Uterus (tissue), 2 donors: ENCODE data around the gene LRCH3.

Source experiments
- POLR2A ChIP-seq, 2 donors: fragments of 450-650 bp; IDR thresholded peaks; one replicate each; pipeline ENCODE4 v1.6.1; 2016; ENCODE audit warnings: antibody characterized with exemption in 2 of 2, mild to moderate bottlenecking in 1 of 2, moderate library complexity in 1 of 2
- TF ChIP-seq, protein P1 (sequence below), 4 experiments: fragments of 200-600 bp in 2 of 4; fragments of 450-650 bp in 2 of 4; sonication (generic) in 2 of 4; IDR thresholded peaks; one replicate each; pipeline ENCODE4 v1.5.1; 2016 to 2019; ENCODE audit warnings: antibody characterized with exemption in 4 of 4, mild to moderate bottlenecking in 2 of 4, moderate library complexity in 1 of 4

- TF ChIP-seq, protein P1, sequence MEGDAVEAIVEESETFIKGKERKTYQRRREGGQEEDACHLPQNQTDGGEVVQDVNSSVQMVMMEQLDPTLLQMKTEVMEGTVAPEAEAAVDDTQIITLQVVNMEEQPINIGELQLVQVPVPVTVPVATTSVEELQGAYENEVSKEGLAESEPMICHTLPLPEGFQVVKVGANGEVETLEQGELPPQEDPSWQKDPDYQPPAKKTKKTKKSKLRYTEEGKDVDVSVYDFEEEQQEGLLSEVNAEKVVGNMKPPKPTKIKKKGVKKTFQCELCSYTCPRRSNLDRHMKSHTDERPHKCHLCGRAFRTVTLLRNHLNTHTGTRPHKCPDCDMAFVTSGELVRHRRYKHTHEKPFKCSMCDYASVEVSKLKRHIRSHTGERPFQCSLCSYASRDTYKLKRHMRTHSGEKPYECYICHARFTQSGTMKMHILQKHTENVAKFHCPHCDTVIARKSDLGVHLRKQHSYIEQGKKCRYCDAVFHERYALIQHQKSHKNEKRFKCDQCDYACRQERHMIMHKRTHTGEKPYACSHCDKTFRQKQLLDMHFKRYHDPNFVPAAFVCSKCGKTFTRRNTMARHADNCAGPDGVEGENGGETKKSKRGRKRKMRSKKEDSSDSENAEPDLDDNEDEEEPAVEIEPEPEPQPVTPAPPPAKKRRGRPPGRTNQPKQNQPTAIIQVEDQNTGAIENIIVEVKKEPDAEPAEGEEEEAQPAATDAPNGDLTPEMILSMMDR (IDR thresholded peaks at IDR 0.05): no peak
- no peak for TF ChIP-seq POLR2A (IDR thresholded peaks at IDR 0.05)
These were observed 20.3 kb downstream of the LRCH3 start for GRCh38 chr3:197811343-197811742.
